Ishikawa (cell line): ENCODE results near the gene PARP8.

ENCODE experiments used
- CEBPB ChIP-seq: IDR thresholded peaks from 2 replicates; pipeline ENCODE4 v1.6.1; 2012
- CREB1 ChIP-seq: IDR thresholded peaks from 2 replicates; pipeline ENCODE4 v1.6.1; 2012; ENCODE audit warnings: low read depth
- EGR1 ChIP-seq: IDR thresholded peaks from 2 replicates; pipeline ENCODE4 v1.6.1; 2012
- EP300 ChIP-seq: IDR thresholded peaks from 2 replicates; pipeline ENCODE4 v1.6.1; 2012; ENCODE audit warnings: borderline replicate concordance
- FOXM1 ChIP-seq: IDR thresholded peaks from 2 replicates; pipeline ENCODE4 v1.6.1; 2012; ENCODE audit warnings: low read depth, borderline replicate concordance
- MAX ChIP-seq: IDR thresholded peaks from 2 replicates; pipeline ENCODE4 v1.6.1; 2012
- NFIC ChIP-seq: IDR thresholded peaks from 2 replicates; pipeline ENCODE4 v1.6.1; 2012
- RAD21 ChIP-seq: IDR thresholded peaks from 2 replicates; pipeline ENCODE4 v1.6.1; 2012; ENCODE audit warnings: low read depth
- REST ChIP-seq: IDR thresholded peaks from 2 replicates; pipeline ENCODE4 v1.6.1; 2012; ENCODE audit warnings: low read depth, mild to moderate bottlenecking
- TAF1 ChIP-seq: IDR thresholded peaks from 2 replicates; pipeline ENCODE4 v1.6.1; 2012; ENCODE audit warnings: low read depth, mild to moderate bottlenecking
- TCF12 ChIP-seq: IDR thresholded peaks from 2 replicates; pipeline ENCODE4 v1.6.1; 2012; ENCODE audit warnings: low read depth
- TEAD4 ChIP-seq: IDR thresholded peaks from 2 replicates; pipeline ENCODE4 v1.6.1; 2012
- USF1 ChIP-seq: IDR thresholded peaks from 2 replicates; pipeline ENCODE4 v1.6.1; 2012
- YY1 ChIP-seq: IDR thresholded peaks from 2 replicates; pipeline ENCODE4 v1.6.1; 2012; ENCODE audit warnings: low read depth
- ZBTB7A ChIP-seq: IDR thresholded peaks from 2 replicates; pipeline ENCODE4 v1.6.1; 2012; ENCODE audit warnings: low read depth

The PARP8 gene

GRCh38 chr5:50687548-50687947, 21.1 kb downstream of the PARP8 start:
- TF ChIP-seq EGR1 (no peak), TEAD4 (no peak), YY1 (no peak), TCF12 (no peak), RAD21 (no peak), EP300 (no peak), USF1 (no peak), CEBPB (no peak), ZBTB7A (no peak), MAX (no peak), NFIC (no peak), REST (no peak), CREB1 (no peak)

GRCh38 chr5:50691399-50692016, 25.1 kb downstream of the PARP8 start:
- TF ChIP-seq USF1, result no peak
- no peak for TF ChIP-seq CEBPB
- no peak for TF ChIP-seq EP300
- no peak for TF ChIP-seq MAX
- no peak for TF ChIP-seq TEAD4
- no peak for TF ChIP-seq EGR1
- no peak for TF ChIP-seq REST
- no peak for TF ChIP-seq FOXM1
- TF ChIP-seq TAF1, result no peak
- TF ChIP-seq RAD21, result no peak
- no peak for TF ChIP-seq CREB1
- TF ChIP-seq ZBTB7A, result no peak

GRCh38 chr5:50694027-50694590, 27.7 kb downstream of the PARP8 start:
- TF ChIP-seq EGR1 (no peak), ZBTB7A (no peak), CEBPB (no peak)

GRCh38 chr5:50697739-50698138, 31.3 kb downstream of the PARP8 start:
- TF ChIP-seq FOXM1 (no peak), CREB1 (no peak), TAF1 (no peak), CEBPB (no peak), RAD21 (no peak), TEAD4 (no peak), REST (no peak), YY1 (no peak), ZBTB7A (no peak), TCF12 (no peak), EP300 (no peak)
